ENCODE data around the gene IL1RAP. TPM values are rescaled to one million over a fixed set of nuclear protein-coding genes. Genes with fewer than 3 reads are reported as not detected.
"Not testable (repeated sequence)": the region's sequence is repeated elsewhere in the genome, so short reads cannot be mapped to it uniquely, and the experiment has no call there.

The IL1RAP gene, protein sequence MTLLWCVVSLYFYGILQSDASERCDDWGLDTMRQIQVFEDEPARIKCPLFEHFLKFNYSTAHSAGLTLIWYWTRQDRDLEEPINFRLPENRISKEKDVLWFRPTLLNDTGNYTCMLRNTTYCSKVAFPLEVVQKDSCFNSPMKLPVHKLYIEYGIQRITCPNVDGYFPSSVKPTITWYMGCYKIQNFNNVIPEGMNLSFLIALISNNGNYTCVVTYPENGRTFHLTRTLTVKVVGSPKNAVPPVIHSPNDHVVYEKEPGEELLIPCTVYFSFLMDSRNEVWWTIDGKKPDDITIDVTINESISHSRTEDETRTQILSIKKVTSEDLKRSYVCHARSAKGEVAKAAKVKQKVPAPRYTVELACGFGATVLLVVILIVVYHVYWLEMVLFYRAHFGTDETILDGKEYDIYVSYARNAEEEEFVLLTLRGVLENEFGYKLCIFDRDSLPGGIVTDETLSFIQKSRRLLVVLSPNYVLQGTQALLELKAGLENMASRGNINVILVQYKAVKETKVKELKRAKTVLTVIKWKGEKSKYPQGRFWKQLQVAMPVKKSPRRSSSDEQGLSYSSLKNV
- total RNA-seq (2014; rRNA removed; shearing (Covaris generic); ENCODE audit: low replicate concordance): 6.4 TPM in 2 replicates

DNA sequence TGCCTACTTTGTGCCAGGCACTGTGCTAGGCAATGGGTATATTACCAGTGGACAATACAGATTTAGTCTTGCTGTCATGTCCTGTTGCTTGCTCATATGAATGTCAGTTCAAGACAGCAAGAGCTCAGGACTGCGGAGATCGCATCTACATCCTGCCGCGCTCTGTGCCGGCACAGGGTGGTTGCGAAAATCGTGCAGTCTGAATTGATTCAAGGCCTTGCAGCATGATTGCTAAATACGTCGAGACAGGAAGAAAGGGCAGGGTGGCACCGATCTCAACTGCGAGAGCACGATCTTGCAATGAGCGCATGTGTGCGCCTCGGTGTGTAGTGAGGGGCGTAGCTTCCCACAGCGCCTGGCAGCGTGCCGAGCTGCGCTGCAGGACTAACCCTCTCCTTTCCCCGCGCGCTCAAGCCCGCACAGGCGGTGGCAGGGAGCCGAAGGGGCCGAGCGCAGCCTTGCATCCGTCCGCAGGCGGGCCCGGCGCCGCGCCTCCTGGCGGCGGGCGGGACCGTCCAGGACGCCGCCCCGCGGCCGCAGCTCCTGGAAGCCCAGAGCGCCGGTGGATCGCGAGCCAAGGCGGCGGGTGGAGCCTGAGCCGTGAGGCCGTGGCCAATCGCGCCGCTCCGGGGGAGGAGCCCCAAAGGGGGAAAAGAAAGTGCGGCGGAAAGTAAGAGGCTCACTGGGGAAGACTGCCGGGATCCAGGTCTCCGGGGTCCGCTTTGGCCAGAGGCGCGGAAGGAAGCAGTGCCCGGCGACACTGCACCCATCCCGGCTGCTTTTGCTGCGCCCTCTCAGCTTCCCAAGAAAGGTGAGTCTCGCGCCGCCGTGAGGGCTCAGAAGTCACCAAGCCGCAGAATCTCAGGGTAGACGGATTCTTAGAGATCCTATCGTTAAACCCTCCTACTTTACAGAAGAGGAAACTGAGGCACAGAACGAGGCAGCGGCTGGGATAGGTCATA is at the start of gene IL1RAP:
Gene IL1RAP (plus strand): TSS at position 677 of the 962 bp plus-strand sequence. CDS start 50,205 bp downstream, outside the sequence.
- no peaks in the 10 kb centered on the region for H3K9me3 ChIP-seq
- H3K27me3 ChIP-seq: no peaks in the 10 kb centered on the region
- peak; percentile 95 for DNase-seq
- peak within 1 kb of the TSS; percentile 97 for H3K4me3 ChIP-seq
- peaks cover 8% of the 10 kb centered on the region for H3K36me3 ChIP-seq

DNA sequence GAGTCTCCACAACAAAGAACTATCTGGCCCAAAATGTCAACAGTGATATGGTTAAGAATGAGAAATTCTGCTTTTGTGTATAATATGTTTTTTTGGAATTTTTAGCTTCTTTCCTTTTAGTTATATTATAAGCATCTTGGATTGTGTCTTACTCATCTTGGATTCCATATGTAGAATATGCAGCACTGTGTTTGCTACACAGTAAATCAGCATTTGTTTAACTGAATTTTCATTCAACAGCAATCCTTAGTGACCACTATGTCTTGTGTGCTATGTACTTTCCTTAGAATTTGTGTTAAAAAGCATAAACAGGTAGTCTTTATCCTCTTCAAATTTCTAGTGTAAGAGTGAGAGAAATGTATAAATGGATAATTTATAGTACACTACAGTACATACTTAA is 46.0 kb upstream of the IL1RAP start:
- Histone ChIP-seq H3K9me3 (peaks cover 7% of the 10 kb centered on the region), H3K36me3 (no peaks in the 10 kb centered on the region), H3K27me3 (no peaks in the 10 kb centered on the region), H3K4me3 (no peak overlapping the region)
- DNase-seq: no peak

DNA sequence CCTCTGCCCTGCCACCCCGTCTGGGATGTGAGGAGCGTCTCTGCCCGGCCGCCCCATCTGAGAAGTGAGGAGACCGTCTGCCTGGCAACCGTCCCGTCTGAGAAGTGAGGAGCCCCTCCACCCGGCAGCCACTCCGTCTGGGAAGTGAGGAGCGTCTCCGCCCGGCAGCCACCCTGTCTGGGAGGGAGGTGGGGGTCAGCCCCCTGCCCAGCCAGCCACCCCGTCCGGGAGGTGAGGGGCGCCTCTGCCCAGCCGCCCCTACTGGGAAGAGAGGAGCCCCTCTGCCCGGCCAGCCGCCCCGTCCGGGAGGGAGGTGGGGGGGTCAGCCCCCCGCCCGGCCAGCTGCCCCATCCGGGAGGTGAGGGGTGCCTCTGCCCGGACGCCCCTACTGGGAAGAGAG is 40.6 kb upstream of the IL1RAP start:
- not testable (repeated sequence) for DNase-seq, H3K36me3 ChIP-seq, H3K9me3 ChIP-seq, H3K4me3 ChIP-seq, H3K27me3 ChIP-seq

DNA sequence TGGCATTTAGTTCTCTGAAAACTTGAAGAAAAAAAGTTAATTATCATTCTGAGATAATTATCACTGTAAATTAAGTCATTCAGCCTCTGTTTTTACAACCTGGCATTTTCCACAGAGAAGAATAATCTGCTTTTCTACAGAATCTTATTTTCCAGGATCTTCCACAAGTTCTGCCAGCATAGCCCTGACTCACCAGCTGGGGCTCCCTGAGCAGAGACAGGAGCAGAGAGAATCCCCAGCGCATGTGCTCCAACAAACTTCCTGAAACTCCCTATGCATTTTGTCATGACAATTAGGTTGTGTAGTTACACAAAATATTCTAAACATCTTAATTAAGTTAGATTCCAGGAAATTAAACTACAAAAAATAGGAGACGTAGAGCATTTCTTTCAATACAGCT is 32.1 kb upstream of the IL1RAP start:
- H3K36me3 ChIP-seq: no peaks in the 10 kb centered on the region
- no peaks in the 10 kb centered on the region for H3K27me3 ChIP-seq
- no peak for DNase-seq
- no peak overlapping the region for H3K4me3 ChIP-seq
- no peaks in the 10 kb centered on the region for H3K9me3 ChIP-seq

- H3K4me3 ChIP-seq: no peak overlapping the region
- no peaks in the 10 kb centered on the region for H3K36me3 ChIP-seq
- no peaks in the 10 kb centered on the region for H3K27me3 ChIP-seq
- peak; percentile 28 for DNase-seq
- no peaks in the 10 kb centered on the region for H3K9me3 ChIP-seq
These were observed 27.9 kb upstream of the IL1RAP start for GRCh38 chr3:190485830-190486532.

- no peak for DNase-seq
- Histone ChIP-seq H3K9me3 (no peaks in the 10 kb centered on the region), H3K36me3 (no peaks in the 10 kb centered on the region), H3K27me3 (no peaks in the 10 kb centered on the region), H3K4me3 (no peak overlapping the region)
These were observed 27.4 kb upstream of the IL1RAP start for GRCh38 chr3:190486533-190486864.

- Histone ChIP-seq H3K9me3 (no peaks in the 10 kb centered on the region), H3K27me3 (no peaks in the 10 kb centered on the region), H3K4me3 (no peak overlapping the region), H3K36me3 (no peaks in the 10 kb centered on the region)
- DNase-seq: no peak
These were observed 26.8 kb upstream of the IL1RAP start for GRCh38 chr3:190486908-190487607.

DNA sequence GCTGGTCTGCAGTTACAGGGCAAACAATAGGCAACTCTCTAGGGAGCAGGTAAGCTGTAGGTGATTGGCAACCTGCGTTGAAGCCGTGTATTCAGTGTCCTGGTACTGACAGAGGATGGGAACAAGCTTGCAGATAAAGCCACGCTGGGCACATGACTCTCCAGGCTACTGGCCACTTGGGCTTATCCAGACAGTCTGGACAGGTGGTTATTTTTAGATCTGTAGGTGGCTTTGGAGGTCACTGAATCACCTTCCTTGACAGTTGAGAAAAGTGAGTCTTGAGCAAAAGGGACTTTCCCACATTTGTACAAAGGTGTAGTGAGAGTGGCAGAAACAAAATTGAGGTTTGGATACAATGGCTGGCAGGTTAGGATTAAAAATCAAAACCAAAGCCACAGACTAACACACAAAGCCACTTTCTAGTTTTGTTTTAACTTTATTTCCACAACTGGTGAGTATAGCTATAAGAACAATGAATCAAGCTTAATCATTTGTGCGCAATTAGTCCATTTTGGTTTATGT is 22.3 kb upstream of the IL1RAP start:
- Histone ChIP-seq H3K27me3 (no peaks in the 10 kb centered on the region), H3K36me3 (no peaks in the 10 kb centered on the region), H3K4me3 (no peak overlapping the region), H3K9me3 (no peaks in the 10 kb centered on the region)
- no peak for DNase-seq

GRCh38 chr3:190492129-190492528 is 21.8 kb upstream of the IL1RAP start:
- no peak overlapping the region for H3K4me3 ChIP-seq
- H3K36me3 ChIP-seq: no peaks in the 10 kb centered on the region
- no peak for DNase-seq
- H3K9me3 ChIP-seq: no peaks in the 10 kb centered on the region
- H3K27me3 ChIP-seq: no peaks in the 10 kb centered on the region

DNA sequence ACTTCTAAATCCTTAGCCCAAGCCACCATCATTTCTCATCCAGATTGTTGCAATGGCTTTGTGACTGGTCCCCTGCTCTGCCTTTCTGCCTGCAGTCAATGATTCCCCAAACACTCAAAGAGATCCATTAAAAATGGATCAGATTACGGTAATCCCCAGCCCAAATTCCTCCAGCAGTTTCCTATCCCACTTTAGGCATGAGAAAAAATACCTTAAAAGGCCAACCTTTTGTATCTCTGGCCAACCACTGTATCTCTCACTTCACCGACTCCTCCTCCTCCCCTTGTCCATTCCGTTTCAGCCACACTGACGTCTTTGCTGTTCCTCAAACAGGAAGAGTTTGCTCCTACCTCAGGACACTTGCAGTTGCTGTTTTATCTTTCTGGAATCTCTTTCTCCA is 20.9 kb upstream of the IL1RAP start:
- no peaks in the 10 kb centered on the region for H3K36me3 ChIP-seq
- H3K9me3 ChIP-seq: no peaks in the 10 kb centered on the region
- no peak for DNase-seq

DNA sequence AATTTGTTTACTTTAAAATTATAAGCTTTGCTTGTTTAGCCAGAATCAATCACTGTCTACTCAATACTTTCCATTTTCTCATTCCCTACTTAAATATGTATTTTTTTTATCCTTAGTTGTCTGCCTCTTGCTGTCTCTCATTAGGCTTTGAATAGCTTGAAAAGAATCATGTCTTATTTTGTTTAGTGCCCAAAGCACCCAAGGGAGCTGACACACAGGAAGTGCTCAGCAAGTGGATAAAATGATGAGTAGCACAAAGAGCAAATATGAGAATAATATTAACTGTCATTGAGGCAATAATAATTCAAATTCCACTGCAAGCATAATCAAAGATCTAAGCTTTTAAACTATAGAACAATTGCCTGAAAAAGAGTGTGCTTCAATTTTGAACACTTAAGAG is 19.0 kb upstream of the IL1RAP start:
- Histone ChIP-seq H3K9me3 (no peaks in the 10 kb centered on the region), H3K27me3 (no peaks in the 10 kb centered on the region), H3K4me3 (no peak overlapping the region), H3K36me3 (no peaks in the 10 kb centered on the region)
- no peak for DNase-seq

More for the DNA sequence above, 20.9 kb upstream of the IL1RAP start:
- H3K4me3 ChIP-seq: no peak overlapping the region
- no peaks in the 10 kb centered on the region for H3K27me3 ChIP-seq

- H3K36me3 ChIP-seq: no peaks in the 10 kb centered on the region
- no peak for DNase-seq
- H3K4me3 ChIP-seq: no peak overlapping the region
- H3K9me3 ChIP-seq: no peaks in the 10 kb centered on the region
- H3K27me3 ChIP-seq: no peaks in the 10 kb centered on the region
These were observed 18.5 kb upstream of the IL1RAP start for GRCh38 chr3:190495354-190495753.

GRCh38 chr3:190495796-190496195 is 18.1 kb upstream of the IL1RAP start:
- H3K27me3 ChIP-seq: no peaks in the 10 kb centered on the region
- H3K4me3 ChIP-seq: no peak overlapping the region
- H3K9me3 ChIP-seq: no peaks in the 10 kb centered on the region
- no peak for DNase-seq
- no peaks in the 10 kb centered on the region for H3K36me3 ChIP-seq

- Histone ChIP-seq H3K27me3 (no peaks in the 10 kb centered on the region), H3K9me3 (no peaks in the 10 kb centered on the region)
- DNase-seq: no peak
These were observed 17.0 kb upstream of the IL1RAP start for GRCh38 chr3:190496859-190497258.

DNA sequence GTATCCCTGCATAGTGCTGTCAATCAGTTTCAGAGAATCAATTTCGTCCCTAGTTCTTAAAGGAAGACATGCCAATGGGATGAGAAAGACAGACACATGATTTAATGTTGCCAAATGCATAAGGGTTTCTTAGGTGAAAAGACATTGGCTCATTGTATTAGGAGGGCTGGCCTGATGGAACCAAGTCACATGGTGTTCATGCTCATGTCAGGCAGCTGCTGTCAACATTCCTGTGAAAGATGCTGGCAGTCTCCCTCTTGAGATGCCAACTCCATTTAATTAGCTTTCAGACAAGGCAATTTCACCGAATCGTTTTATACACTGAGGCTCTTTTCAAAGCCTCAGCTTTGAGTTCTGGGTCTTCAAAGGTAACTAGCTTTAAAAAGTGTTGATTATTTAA is 16.1 kb upstream of the IL1RAP start:
- Histone ChIP-seq H3K9me3 (no peaks in the 10 kb centered on the region), H3K4me3 (no peak overlapping the region), H3K27me3 (no peaks in the 10 kb centered on the region), H3K36me3 (no peaks in the 10 kb centered on the region)
- DNase-seq: peak; percentile 21

More at GRCh38 chr3:190496859-190497258, 17.0 kb upstream of the IL1RAP start:
- Histone ChIP-seq H3K4me3 (no peak overlapping the region), H3K36me3 (no peaks in the 10 kb centered on the region)

GRCh38 chr3:190498293-190498692 is 15.6 kb upstream of the IL1RAP start:
- Histone ChIP-seq H3K27me3 (no peaks in the 10 kb centered on the region), H3K9me3 (no peaks in the 10 kb centered on the region), H3K4me3 (no peak overlapping the region), H3K36me3 (no peaks in the 10 kb centered on the region)
- no peak for DNase-seq

Measured in MG63 (cell line).